ENCODE results near the gene SS18L1.

Gene SS18L1

DNA sequence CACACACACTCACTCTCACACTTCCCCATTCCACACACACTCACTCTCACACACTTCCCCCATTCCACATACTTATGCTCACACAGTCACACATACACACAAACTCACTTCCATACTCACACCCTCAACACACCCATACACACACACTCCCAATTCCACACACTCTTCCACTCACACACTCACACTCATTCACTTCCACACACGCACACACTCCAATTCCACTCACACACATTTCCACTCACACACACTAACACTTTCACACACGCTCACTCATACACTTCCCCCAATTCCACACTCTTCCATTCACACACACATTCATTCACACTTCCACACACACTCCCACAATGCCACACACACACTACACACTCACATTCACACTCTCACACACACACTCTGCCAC, 86.7 kb downstream of the SS18L1 start:
- no peak for DNase-seq

- no peak for DNase-seq
Observed at GRCh38 chr20:62230696-62231095, 87.1 kb downstream of the SS18L1 start.

- no peak for DNase-seq
Observed at GRCh38 chr20:62231292-62231691, 87.7 kb downstream of the SS18L1 start.

Measured in HCEC 1CT (cell line).